ENCODE data around the gene HAP1. TPM values are rescaled to one million over a fixed set of nuclear protein-coding genes. Genes with fewer than 3 reads are reported as not detected.
A peak's percentile ranks its signal among the peaks of the same experiment; 100 is the strongest.

The HAP1 gene
- total and polyA plus RNA-seq, 2 of the 8 experiments (the other 6 are each of a cell fraction or from before 2014, with no cell fraction given), result 2.3 to 3.6 TPM

DNA sequence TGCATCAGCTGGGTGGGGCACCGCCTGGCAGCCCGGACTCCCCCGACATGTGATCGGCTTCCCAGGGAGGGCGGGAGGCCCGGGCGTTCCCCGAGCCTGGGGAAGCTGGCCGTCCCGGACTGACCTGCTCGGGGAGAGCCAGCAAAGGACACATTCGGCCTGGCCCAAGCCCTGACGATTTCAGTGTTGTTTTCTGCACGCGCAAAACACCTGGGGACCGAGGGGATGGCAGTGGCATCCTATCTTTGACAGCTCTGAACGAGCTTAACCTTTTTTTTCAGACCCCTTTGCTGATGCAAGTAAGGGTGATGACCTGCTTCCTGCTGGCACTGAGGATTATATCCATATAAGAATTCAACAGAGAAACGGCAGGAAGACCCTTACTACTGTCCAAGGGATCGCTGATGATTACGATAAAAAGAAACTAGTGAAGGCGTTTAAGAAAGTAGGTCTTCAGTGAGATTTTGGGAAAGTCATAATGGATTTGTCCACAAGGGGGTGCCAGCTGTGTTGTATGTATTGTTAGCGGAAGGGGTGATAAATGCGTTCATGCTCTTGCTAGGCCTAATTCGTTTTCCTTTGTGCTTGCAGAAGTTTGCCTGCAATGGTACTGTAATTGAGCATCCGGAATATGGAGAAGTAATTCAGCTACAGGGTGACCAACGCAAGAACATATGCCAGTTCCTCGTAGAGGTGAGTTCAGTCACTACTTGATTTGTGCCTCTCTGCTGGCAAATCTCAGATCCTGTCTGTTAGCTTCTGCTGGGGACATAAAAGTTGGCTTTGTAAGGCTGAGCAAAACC is 44.7 kb downstream of the HAP1 start (continued):
- TF ChIP-seq, protein P1, sequence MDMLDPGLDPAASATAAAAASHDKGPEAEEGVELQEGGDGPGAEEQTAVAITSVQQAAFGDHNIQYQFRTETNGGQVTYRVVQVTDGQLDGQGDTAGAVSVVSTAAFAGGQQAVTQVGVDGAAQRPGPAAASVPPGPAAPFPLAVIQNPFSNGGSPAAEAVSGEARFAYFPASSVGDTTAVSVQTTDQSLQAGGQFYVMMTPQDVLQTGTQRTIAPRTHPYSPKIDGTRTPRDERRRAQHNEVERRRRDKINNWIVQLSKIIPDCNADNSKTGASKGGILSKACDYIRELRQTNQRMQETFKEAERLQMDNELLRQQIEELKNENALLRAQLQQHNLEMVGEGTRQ (IDR thresholded peaks at IDR 0.05; ENCODE audit: low read length), result peak; percentile 28; the same call in 1 of the 2 replicates
- TF ChIP-seq, protein P2, sequence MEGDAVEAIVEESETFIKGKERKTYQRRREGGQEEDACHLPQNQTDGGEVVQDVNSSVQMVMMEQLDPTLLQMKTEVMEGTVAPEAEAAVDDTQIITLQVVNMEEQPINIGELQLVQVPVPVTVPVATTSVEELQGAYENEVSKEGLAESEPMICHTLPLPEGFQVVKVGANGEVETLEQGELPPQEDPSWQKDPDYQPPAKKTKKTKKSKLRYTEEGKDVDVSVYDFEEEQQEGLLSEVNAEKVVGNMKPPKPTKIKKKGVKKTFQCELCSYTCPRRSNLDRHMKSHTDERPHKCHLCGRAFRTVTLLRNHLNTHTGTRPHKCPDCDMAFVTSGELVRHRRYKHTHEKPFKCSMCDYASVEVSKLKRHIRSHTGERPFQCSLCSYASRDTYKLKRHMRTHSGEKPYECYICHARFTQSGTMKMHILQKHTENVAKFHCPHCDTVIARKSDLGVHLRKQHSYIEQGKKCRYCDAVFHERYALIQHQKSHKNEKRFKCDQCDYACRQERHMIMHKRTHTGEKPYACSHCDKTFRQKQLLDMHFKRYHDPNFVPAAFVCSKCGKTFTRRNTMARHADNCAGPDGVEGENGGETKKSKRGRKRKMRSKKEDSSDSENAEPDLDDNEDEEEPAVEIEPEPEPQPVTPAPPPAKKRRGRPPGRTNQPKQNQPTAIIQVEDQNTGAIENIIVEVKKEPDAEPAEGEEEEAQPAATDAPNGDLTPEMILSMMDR (IDR thresholded peaks at IDR 0.05; ENCODE audit: control extremely low read depth in 1 of 3, insufficient read depth in 1 of 3, low read depth in 1 of 3, low read length in 3 of 3), result peak in 2 of 3 experiments; percentile 32 to 70; a peak in 2 of 4 replicates
- 0 out of 2 replicates have a peak, but pooled peaks have one; percentile 2 for TF ChIP-seq SP2 (IDR thresholded peaks at IDR 0.05; ENCODE audit: low read length)

All from H1 (cell line).